ENCODE results near the gene PHF21B. TPM values are rescaled to one million over a fixed set of nuclear protein-coding genes. Genes with fewer than 3 reads are reported as not detected.

Gene PHF21B
- total RNA-seq, 1 donor from 2014 or later, result not detected

GRCh38 chr22:44944883-44945601, 64.8 kb downstream of the PHF21B start:
- Histone ChIP-seq H3K4me1 (no peaks in the 10 kb centered on the region), H3K27ac (no peak overlapping the region), H3K27me3 (no peaks in the 10 kb centered on the region), H3K9me3 (no peaks in the 10 kb centered on the region), H3K4me3 (no peak overlapping the region), H3K36me3 (no peaks in the 10 kb centered on the region)
- TF ChIP-seq CTCF (IDR thresholded peaks at IDR 0.05), result no peak
- intact Hi-C loops (cut with DNase I), result no loop called here
- no peak for DNase-seq (ENCODE audit: low spot score in 2 of 2)

- Histone ChIP-seq H3K27me3 (no peaks in the 10 kb centered on the region), H3K36me3 (no peaks in the 10 kb centered on the region), H3K27ac (no peak overlapping the region), H3K4me3 (no peak overlapping the region), H3K4me1 (no peaks in the 10 kb centered on the region), H3K9me3 (no peaks in the 10 kb centered on the region)
- intact Hi-C loops (cut with DNase I), result no loop called here
- TF ChIP-seq CTCF (IDR thresholded peaks at IDR 0.05), result no peak
- no peak for DNase-seq (ENCODE audit: low spot score in 2 of 2)
Observed at GRCh38 chr22:44943701-44944324, 66.0 kb downstream of the PHF21B start.

- Histone ChIP-seq H3K36me3 (no peaks in the 10 kb centered on the region), H3K9me3 (no peaks in the 10 kb centered on the region), H3K4me3 (no peak overlapping the region), H3K4me1 (no peaks in the 10 kb centered on the region), H3K27ac (no peak overlapping the region), H3K27me3 (no peaks in the 10 kb centered on the region)
- intact Hi-C loops (cut with DNase I), result no loop called here
- no peak for TF ChIP-seq CTCF (IDR thresholded peaks at IDR 0.05)
- no peak for DNase-seq (ENCODE audit: low spot score in 2 of 2)
Observed at GRCh38 chr22:44942979-44943700, 66.7 kb downstream of the PHF21B start.

- intact Hi-C loops (cut with DNase I), result no loop called here
- H3K27me3 ChIP-seq, result no peaks in the 10 kb centered on the region
- H3K4me1 ChIP-seq, result no peaks in the 10 kb centered on the region
- H3K4me3 ChIP-seq, result no peak overlapping the region
- TF ChIP-seq CTCF (IDR thresholded peaks at IDR 0.05), result no peak
- DNase-seq (ENCODE audit: low spot score in 2 of 2), result no peak
- H3K27ac ChIP-seq, result no peak overlapping the region
- H3K36me3 ChIP-seq, result no peaks in the 10 kb centered on the region
- H3K9me3 ChIP-seq, result no peaks in the 10 kb centered on the region
Observed at GRCh38 chr22:44942056-44942455, 67.7 kb downstream of the PHF21B start.

- Histone ChIP-seq H3K27ac (no peak overlapping the region), H3K27me3 (no peaks in the 10 kb centered on the region), H3K36me3 (no peaks in the 10 kb centered on the region), H3K4me1 (no peaks in the 10 kb centered on the region), H3K4me3 (no peak overlapping the region), H3K9me3 (no peaks in the 10 kb centered on the region)
- no peak for TF ChIP-seq CTCF (IDR thresholded peaks at IDR 0.05)
- intact Hi-C loops (cut with DNase I), result no loop called here
- no peak for DNase-seq (ENCODE audit: low spot score in 2 of 2)
Observed at GRCh38 chr22:44941207-44941606, 68.6 kb downstream of the PHF21B start.
